HG02642 (cell line): ENCODE data around the gene KIR2DL4.
"Not testable (repeated sequence)": the region's sequence is repeated elsewhere in the genome, so short reads cannot be mapped to it uniquely, and the experiment has no call there.

ENCODE experiments used
- ATAC-seq: cut with Tn5 transposase; IDR thresholded peaks from one replicate; pipeline ENCODE4 v1.9.1; 2021; ENCODE audit warnings: mild to moderate bottlenecking; ENCODE audit not compliant: unreplicated experiment, poor library complexity

Gene KIR2DL4

GRCh38 chr19:54795758-54796157 is 7.7 kb upstream of the KIR2DL4 start:
- no peak for ATAC-seq

- ATAC-seq, result no peak
Observed at GRCh38 chr19:54804101-54804500, 691 bp downstream of the KIR2DL4 start.

GRCh38 chr19:54804571-54804970 is 1.2 kb downstream of the KIR2DL4 start:
- no peak for ATAC-seq

GRCh38 chr19:54805665-54806515 is 2.5 kb downstream of the KIR2DL4 start:
- no peak for ATAC-seq

- no peak for ATAC-seq
Observed at GRCh38 chr19:54806516-54806838, 3.1 kb downstream of the KIR2DL4 start.

- ATAC-seq, result not testable (repeated sequence)
Observed at GRCh38 chr19:54814571-54814970, 11.2 kb downstream of the KIR2DL4 start.

- not testable (repeated sequence) for ATAC-seq
Observed at GRCh38 chr19:54816251-54816650, 12.8 kb downstream of the KIR2DL4 start, which contains the start of gene KIR3DL1. Gene KIR3DL1, plus strand, starts transcription at chr19:54816468.

GRCh38 chr19:54817670-54818536 is 14.5 kb downstream of the KIR2DL4 start:
- no peak for ATAC-seq

- ATAC-seq, result not testable (repeated sequence)
Observed at GRCh38 chr19:54824416-54824815, 21.0 kb downstream of the KIR2DL4 start.

- ATAC-seq, result not testable (repeated sequence)
Observed at GRCh38 chr19:54825326-54825725, 21.9 kb downstream of the KIR2DL4 start.

- ATAC-seq, result not testable (repeated sequence)
Observed at GRCh38 chr19:54828064-54828463, 24.7 kb downstream of the KIR2DL4 start.

GRCh38 chr19:54832496-54832895 is 29.1 kb downstream of the KIR2DL4 start, which contains the start of gene KIR2DS4:
Gene KIR2DS4, plus strand, starts transcription at chr19:54832676.
- ATAC-seq, result not testable (repeated sequence)

- not testable (repeated sequence) for ATAC-seq
Observed at GRCh38 chr19:54835126-54835525, 31.7 kb downstream of the KIR2DL4 start.

- ATAC-seq, result not testable (repeated sequence)
Observed at GRCh38 chr19:54837522-54837921, 34.1 kb downstream of the KIR2DL4 start.

GRCh38 chr19:54843171-54843570 is 39.8 kb downstream of the KIR2DL4 start:
- ATAC-seq, result not testable (repeated sequence)

- not testable (repeated sequence) for ATAC-seq
Observed at GRCh38 chr19:54850061-54850640, 46.7 kb downstream of the KIR2DL4 start, which contains the start of gene KIR3DL2. Gene KIR3DL2, plus strand, starts transcription at chr19:54850443. Its CDS starts 33 bp downstream, at chr19:54850476.

- ATAC-seq, result no peak
Observed at GRCh38 chr19:54850930-54851329, 47.5 kb downstream of the KIR2DL4 start.

- ATAC-seq, result no peak
Observed at GRCh38 chr19:54851353-54851752, 47.9 kb downstream of the KIR2DL4 start.

GRCh38 chr19:54855241-54855640 is 51.8 kb downstream of the KIR2DL4 start:
- ATAC-seq, result not testable (repeated sequence)

- ATAC-seq, result not testable (repeated sequence)
Observed at GRCh38 chr19:54858476-54858875, 55.1 kb downstream of the KIR2DL4 start.
